Activated CD4-positive, alpha-beta memory T cell treated with anti-CD3 and anti-CD28 coated beads for 36 hours (primary cell): ENCODE measurements around the gene HHATL. TPM values are rescaled to one million over a fixed set of nuclear protein-coding genes. Genes with fewer than 3 reads are reported as not detected.

Experiments used
- CTCF ChIA-PET: fragments of 350-600 bp; sonication (Branson Sonifier 250); formaldehyde crosslinking; loops from one replicate; lab custom pipeline; 2021; ENCODE audit warnings: antibody characterized with exemption, inconsistent platforms; lab: Charles Lee
- POLR2A ChIA-PET: fragments of 350-600 bp; sonication (Branson Sonifier 250); formaldehyde crosslinking; loops from one replicate; lab custom pipeline; 2021; ENCODE audit warnings: antibody characterized with exemption; lab: Charles Lee
- DNase-seq: peaks from one replicate; pipeline ENCODE4 v3.0.0-alpha.2; 2020
- H3K27ac Mint-ChIP-seq: one replicate; pipeline ENCODE4 v1.8.0; 2021; ENCODE audit warnings: mixed read lengths
- H3K27me3 Mint-ChIP-seq: one replicate; pipeline ENCODE4 v1.8.0; 2021; ENCODE audit warnings: mixed read lengths
- H3K36me3 Mint-ChIP-seq: one replicate; pipeline ENCODE4 v1.8.0; 2021; ENCODE audit warnings: mixed read lengths
- H3K4me1 Mint-ChIP-seq: one replicate; pipeline ENCODE4 v1.8.0; 2021; ENCODE audit warnings: low read depth, mixed read lengths
- H3K4me3 Mint-ChIP-seq: one replicate; pipeline ENCODE4 v1.8.0; 2021; ENCODE audit warnings: mild to moderate bottlenecking, mixed read lengths
- H3K9me3 Mint-ChIP-seq: one replicate; pipeline ENCODE4 v1.8.0; 2021; ENCODE audit warnings: mixed read lengths
- intact Hi-C: fragments of 100-400 bp; cut with micrococcal nuclease; formaldehyde crosslinking; loops from one replicate; pipeline ENCODE4 v1.15.1; 2023
- total RNA-seq, 2 experiments: library from RNA; stranded (reverse); gene quantifications; one replicate each; pipeline ENCODE4 v1.2.3, GENCODE V29; 2021

Gene HHATL
- total RNA-seq, 2 experiments from 2014 or later = not detected

DNA sequence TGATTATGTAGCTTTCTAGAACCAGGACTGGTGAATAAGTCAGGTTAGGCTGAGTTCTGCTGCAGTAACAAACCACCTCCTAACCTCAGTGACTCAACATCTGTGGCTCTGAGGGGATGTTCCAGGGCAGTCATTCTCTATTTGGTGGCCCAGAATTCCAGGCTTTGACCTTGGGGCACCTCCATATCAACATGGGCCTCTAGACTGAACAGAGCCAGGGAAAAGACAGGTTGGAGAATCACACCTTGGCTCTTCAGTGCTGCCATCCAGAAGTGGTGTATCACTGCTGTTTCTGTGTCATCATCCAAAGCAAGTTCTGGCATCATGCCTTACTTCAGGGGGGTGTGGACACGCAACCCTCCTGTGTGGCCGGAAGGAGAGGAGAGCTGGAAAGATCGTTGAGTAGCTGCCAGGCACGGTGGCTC, 33.8 kb downstream of the HHATL start:
- Mint-ChIP-seq H3K27ac (no peak overlapping the region), H3K9me3 (no peaks in the 10 kb centered on the region)
- POLR2A ChIA-PET = no interaction called here

GRCh38 chr3:42668413-42668760, 34.2 kb downstream of the HHATL start:
- Mint-ChIP-seq H3K4me3 (no peak overlapping the region), H3K9me3 (no peaks in the 10 kb centered on the region), H3K27me3 (peaks cover 2% of the 10 kb centered on the region), H3K36me3 (no peaks in the 10 kb centered on the region), H3K4me1 (no peaks in the 10 kb centered on the region), H3K27ac (no peak overlapping the region)
- intact Hi-C loops = no loop called here
- ChIA-PET POLR2A (no interaction called here), CTCF (interaction anchor here (1.4 kb wide), 1 partner anchor 75 kb away, joined by 3 read pairs; no protein-coding TSS in a partner anchor)
- no peak for DNase-seq

More for the DNA sequence above, 33.8 kb downstream of the HHATL start:
- intact Hi-C loops = no loop called here
- Mint-ChIP-seq H3K27me3 (peaks cover 2% of the 10 kb centered on the region), H3K4me3 (no peak overlapping the region), H3K4me1 (no peaks in the 10 kb centered on the region), H3K36me3 (no peaks in the 10 kb centered on the region)
- DNase-seq = no peak
- CTCF ChIA-PET = interaction anchor here (1.4 kb wide), 1 partner anchor 75 kb away, joined by 3 read pairs; no protein-coding TSS in a partner anchor

DNA sequence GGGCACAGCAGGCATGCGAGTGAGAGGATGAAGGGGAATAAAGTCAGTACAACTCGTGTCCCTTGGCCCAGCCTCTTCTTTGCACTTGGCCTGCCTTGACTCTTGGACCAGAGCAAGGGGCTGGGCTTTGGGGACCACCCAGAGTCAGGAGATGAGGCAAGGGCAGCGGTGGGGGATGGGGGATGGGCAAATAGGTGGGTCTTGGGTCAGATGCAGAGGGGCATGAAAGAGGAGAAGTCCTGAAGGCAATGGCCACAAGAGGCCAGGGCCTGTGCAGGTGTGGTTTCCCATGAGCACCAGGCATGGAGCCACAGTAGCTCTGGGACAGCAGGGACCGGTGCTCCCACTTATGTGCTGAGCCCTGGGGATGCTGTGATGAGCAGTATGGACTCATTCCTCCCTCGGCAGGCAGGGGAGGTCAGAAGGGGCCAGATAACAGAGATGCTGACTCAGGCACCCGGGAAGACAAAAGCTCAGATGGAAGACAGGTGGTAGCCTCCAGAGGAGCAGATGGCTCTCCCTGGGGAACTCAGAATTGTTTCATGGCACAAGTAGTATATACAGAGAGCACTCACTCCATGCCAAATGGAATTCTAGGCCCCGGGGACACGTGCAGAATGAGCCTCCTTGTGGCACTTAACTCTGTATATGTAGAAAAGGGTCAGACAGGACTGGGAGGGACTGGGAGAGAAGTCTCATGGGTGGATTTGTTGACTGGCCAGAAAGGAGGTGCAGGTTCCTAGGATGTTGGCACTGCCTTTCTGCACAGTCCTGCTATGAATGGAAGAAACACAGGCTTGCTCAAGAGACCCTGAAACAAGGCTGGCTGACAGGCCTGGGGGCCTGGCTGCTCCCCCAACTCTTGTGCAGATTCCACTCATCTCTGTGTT, 34.8 kb downstream of the HHATL start:
- no peak overlapping the region for H3K27ac Mint-ChIP-seq
- peak; percentile 6 for DNase-seq
- intact Hi-C loops = no loop called here
- no peaks in the 10 kb centered on the region for H3K9me3 Mint-ChIP-seq
- H3K27me3 Mint-ChIP-seq = peaks cover 2% of the 10 kb centered on the region
- H3K4me3 Mint-ChIP-seq = no peak overlapping the region
- CTCF ChIA-PET = interaction anchor here (0.5 to 1.4 kb wide), 2 partner anchors 76 kb away, joined by 3 read pairs; no protein-coding TSS in a partner anchor
- H3K36me3 Mint-ChIP-seq = no peaks in the 10 kb centered on the region
- H3K4me1 Mint-ChIP-seq = no peaks in the 10 kb centered on the region
- POLR2A ChIA-PET = no interaction called here

DNA sequence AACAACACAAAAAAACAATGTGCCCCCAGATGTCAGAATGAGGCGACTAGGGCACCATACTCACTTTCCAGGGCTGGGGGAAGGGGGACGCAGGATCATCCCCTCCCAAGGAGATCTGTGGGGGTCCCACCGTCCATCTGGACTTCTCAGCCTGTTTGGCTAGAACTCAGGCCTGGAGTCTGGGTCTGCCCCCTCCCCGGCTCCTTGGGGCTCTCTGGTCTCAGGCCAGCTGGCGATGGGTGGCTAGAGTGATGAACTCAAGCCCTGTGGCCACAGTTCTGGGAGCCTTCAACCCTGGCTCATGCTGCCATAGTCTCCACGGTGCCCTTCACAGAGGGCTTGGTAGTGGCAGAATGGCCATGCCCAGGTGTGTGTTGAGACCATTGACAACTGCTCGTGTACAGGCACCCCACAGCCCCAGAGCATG, 35.5 kb downstream of the HHATL start:
- Mint-ChIP-seq H3K4me1 (no peaks in the 10 kb centered on the region), H3K27me3 (peaks cover 2% of the 10 kb centered on the region), H3K27ac (no peak overlapping the region), H3K4me3 (no peak overlapping the region), H3K36me3 (no peaks in the 10 kb centered on the region), H3K9me3 (no peaks in the 10 kb centered on the region)
- DNase-seq = no peak
- POLR2A ChIA-PET = no interaction called here
- intact Hi-C loops = no loop called here
- CTCF ChIA-PET = interaction anchor here (0.5 kb wide), 1 partner anchor 77 kb away, joined by 3 read pairs; no protein-coding TSS in a partner anchor

- Mint-ChIP-seq H3K27ac (no peak overlapping the region), H3K36me3 (no peaks in the 10 kb centered on the region), H3K27me3 (peaks cover 2% of the 10 kb centered on the region), H3K9me3 (no peaks in the 10 kb centered on the region), H3K4me3 (no peak overlapping the region), H3K4me1 (no peaks in the 10 kb centered on the region)
- intact Hi-C loops = no loop called here
- no peak for DNase-seq
- CTCF ChIA-PET = no interaction called here
- POLR2A ChIA-PET = no interaction called here
Observed at GRCh38 chr3:42666577-42666998, 36.0 kb downstream of the HHATL start.

DNA sequence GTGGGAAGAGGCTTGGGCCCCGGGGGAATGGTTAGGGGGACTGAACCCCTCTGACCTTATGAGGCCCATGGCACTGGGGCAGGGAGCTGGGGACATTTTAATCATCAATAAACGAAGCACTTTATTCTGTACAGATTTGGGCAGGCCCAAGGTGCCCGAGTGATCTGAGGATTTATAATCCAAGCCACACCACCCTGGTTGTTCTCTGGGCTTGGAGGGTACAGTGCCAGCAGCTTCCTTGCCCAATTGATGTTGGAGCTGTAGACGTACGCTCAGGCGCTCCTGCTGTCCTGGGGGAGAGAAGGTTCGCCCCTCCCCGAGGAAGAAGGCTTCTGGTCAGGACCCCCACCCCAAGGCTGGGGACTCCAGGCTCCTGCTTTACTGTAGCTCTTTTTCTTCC, 36.6 kb downstream of the HHATL start:
- intact Hi-C loops = no loop called here
- H3K4me3 Mint-ChIP-seq = no peak overlapping the region
- POLR2A ChIA-PET = interaction anchor here (0.5 kb wide), 1 partner anchor 35 kb away, joined by 3 read pairs; no protein-coding TSS in a partner anchor
- CTCF ChIA-PET = no interaction called here
- no peak for DNase-seq
- no peaks in the 10 kb centered on the region for H3K4me1 Mint-ChIP-seq
- H3K36me3 Mint-ChIP-seq = no peaks in the 10 kb centered on the region
- peaks cover 2% of the 10 kb centered on the region for H3K27me3 Mint-ChIP-seq
- H3K9me3 Mint-ChIP-seq = no peaks in the 10 kb centered on the region
- no peak overlapping the region for H3K27ac Mint-ChIP-seq

DNA sequence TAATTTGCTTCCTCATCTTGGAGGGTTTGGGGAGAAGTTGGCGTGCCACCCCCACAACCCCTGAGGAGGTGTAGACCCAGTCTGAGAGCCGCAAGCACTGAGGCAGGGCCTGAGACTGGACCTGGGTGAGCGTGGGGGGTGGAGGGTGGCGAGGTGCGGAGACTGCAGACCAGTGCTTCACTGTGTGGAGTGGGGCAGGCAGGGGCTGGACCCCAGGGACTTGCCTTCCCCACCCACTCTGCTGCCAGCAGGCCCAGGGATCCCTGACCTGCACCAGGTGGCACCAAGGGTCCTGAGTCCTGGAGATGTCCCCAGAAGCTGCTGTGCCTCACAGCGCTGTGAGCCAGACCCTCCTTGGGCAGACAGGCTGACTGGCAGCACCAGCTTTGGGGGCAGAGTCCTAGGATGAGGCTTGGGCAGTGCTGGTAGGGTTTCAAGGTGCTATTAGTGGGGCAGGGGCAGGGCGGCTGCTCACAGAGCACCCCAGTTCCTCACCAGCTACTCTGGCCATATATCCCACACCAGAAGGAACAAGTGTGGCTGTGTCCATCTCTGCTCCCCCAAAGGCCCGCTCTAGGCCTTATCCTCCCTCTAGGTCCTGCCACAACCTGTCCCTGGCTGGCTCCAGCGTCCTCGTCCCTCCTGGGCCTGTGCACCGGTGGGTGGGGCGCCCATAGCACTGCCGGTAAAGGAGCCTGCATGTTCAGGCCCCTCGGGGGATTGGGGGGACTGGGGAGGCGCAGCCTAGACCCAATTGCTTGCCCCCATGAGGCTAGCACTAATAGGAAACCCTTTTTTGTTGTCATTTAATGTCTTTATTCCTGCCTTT, 37.3 kb downstream of the HHATL start:
- Mint-ChIP-seq H3K27me3 (peaks cover 2% of the 10 kb centered on the region), H3K4me1 (no peaks in the 10 kb centered on the region), H3K36me3 (no peaks in the 10 kb centered on the region), H3K27ac (no peak overlapping the region), H3K4me3 (no peak overlapping the region), H3K9me3 (no peaks in the 10 kb centered on the region)
- CTCF ChIA-PET = no interaction called here
- POLR2A ChIA-PET = no interaction called here
- intact Hi-C loops = no loop called here
- DNase-seq = no peak

DNA sequence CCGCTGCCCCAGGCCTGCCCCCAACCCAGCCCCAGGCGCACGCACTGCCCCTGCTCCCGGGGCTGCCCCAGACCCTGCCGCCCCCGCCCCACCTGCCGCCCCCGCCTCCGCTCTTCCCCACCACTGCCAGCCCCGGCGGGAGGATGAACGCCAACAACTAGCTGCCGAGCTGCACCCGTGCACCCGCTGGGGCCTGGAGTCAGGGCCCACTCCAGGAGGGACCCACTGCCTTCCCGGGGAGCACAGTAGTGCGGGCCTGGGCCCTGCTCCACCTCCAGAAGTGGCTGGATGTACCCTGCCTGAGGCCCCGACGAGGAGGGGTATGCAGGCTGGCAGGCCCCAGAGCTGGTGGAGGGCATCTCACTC, 38.2 kb downstream of the HHATL start:
- H3K4me3 Mint-ChIP-seq = no peak overlapping the region
- H3K4me1 Mint-ChIP-seq = no peaks in the 10 kb centered on the region
- no peaks in the 10 kb centered on the region for H3K36me3 Mint-ChIP-seq
- intact Hi-C loops = no loop called here
- H3K27ac Mint-ChIP-seq = no peak overlapping the region
- CTCF ChIA-PET = no interaction called here
- POLR2A ChIA-PET = no interaction called here
- H3K27me3 Mint-ChIP-seq = peaks cover 2% of the 10 kb centered on the region
- DNase-seq = no peak
- no peaks in the 10 kb centered on the region for H3K9me3 Mint-ChIP-seq

DNA sequence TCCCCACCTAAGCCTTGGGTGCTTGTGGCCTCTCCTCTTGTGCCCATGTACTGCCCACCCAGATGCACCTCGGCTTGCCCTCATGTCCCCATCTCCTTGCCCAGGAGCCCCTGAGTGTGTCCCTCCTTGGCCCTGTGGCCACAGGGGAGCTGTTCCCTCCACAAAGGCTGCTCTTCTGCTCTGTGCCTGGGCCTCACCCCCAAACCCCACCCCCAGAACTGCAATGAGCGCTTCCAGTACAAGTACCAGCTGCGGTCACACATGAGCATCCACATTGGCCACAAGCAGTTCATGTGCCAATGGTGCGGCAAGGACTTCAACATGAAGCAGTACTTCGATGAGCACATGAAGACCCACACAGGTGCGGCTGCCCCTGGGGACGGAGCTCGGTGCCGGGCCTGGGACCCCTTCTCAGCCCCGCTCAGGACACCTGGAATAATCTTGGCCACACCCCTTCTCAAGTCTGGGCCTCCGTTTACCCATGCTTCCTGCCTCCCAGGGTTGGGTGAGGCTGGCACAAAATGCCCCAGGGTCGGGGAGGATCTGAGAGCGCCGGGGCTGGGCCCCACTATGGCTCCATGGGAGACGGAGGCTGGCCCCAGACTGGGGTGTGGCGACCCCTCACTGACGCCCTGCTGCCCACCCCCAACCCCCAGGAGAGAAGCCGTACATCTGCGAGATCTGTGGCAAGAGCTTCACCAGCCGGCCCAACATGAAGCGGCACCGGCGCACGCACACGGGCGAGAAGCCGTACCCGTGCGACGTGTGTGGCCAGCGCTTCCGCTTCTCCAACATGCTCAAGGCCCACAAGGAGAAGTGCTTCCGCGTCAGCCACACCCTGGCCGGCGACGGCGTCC, 38.8 kb downstream of the HHATL start:
- no peak for DNase-seq
- Mint-ChIP-seq H3K27me3 (peaks cover 2% of the 10 kb centered on the region), H3K4me1 (no peaks in the 10 kb centered on the region), H3K36me3 (no peaks in the 10 kb centered on the region), H3K9me3 (no peaks in the 10 kb centered on the region), H3K4me3 (no peak overlapping the region), H3K27ac (no peak overlapping the region)
- intact Hi-C loops = no loop called here
- ChIA-PET CTCF (no interaction called here), POLR2A (no interaction called here)

DNA sequence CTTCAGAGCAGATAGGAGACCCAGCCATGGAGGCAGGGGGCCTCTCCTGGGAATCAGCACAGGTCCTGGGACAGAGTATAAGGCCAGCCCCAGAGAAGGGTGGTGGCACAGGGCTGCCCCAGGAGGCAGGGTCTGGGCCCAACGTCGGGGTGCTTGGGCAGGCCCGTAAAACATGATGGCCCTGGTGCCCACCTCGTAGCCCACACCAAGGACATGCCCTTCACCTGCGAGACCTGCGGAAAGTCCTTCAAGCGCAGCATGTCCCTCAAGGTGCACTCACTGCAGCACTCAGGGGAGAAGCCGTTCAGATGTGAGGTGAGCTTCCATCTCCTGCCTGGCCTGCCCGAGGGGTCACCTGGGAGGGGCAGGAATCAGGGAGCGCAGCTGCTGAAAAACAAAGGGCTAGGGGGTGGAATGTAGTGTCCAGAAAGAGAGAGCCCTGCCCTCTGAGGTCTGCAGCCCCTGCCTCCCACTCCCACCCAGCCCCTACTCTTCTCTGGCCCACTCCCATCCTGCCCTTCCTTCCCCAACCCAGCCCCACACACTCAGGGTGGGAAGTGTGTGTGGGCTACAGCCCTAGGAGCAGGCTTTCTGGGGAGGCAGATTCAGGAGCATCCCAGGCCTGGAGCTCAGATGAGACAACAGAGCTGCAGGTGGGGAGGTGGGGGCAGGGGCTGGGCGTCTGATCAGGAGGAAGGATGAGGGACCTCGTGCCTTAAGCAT, 39.6 kb downstream of the HHATL start:
- Mint-ChIP-seq H3K27ac (no peak overlapping the region), H3K36me3 (no peaks in the 10 kb centered on the region), H3K4me3 (no peak overlapping the region), H3K27me3 (no peaks in the 10 kb centered on the region), H3K4me1 (no peaks in the 10 kb centered on the region), H3K9me3 (no peaks in the 10 kb centered on the region)
- DNase-seq = no peak
- ChIA-PET POLR2A (no interaction called here), CTCF (interaction anchor here (0.9 kb wide), 1 partner anchor 82 kb away, joined by 3 read pairs; no protein-coding TSS in a partner anchor)
- intact Hi-C loops = no loop called here
